Measurements from ENCODE around the gene COQ8A. TPM values are rescaled to one million over a fixed set of nuclear protein-coding genes. Genes with fewer than 3 reads are reported as not detected.

Gene COQ8A
- polyA plus RNA-seq, 1 donor from 2014 or later, result 13.2 TPM

- no peak overlapping the region for H3K27ac ChIP-seq (ENCODE audit: low read length)
- no peak overlapping the region for H3K4me3 ChIP-seq (ENCODE audit: low read length)
- TF ChIP-seq CTCF (IDR thresholded peaks at IDR 0.05; ENCODE audit: poor library complexity, severe bottlenecking), result no peak
- TF ChIP-seq RAD21 (conservative IDR thresholded peaks at IDR 0.05), result no peak
- no peak for TF ChIP-seq REST (IDR thresholded peaks at IDR 0.05; ENCODE audit: borderline replicate concordance)
- TF ChIP-seq EZH2 (IDR thresholded peaks at IDR 0.05; ENCODE audit: borderline replicate concordance, insufficient read depth, low read length, poor library complexity, severe bottlenecking), result no peak
- no peak for TF ChIP-seq MXI1 (conservative IDR thresholded peaks at IDR 0.05; ENCODE audit: poor library complexity, severe bottlenecking)
- TF ChIP-seq EP300 (conservative IDR thresholded peaks at IDR 0.05; ENCODE audit: poor library complexity, severe bottlenecking), result no peak
- TF ChIP-seq POLR2AphosphoS5 (IDR thresholded peaks at IDR 0.05), result no peak
- TF ChIP-seq TAF1 (IDR thresholded peaks at IDR 0.05; ENCODE audit: low read depth), result no peak
- no peak for TF ChIP-seq SMC3 (conservative IDR thresholded peaks at IDR 0.05; ENCODE audit: poor library complexity)
- H3F3A ChIP-seq (ENCODE audit: insufficient read depth, low read length, poor library complexity, severe bottlenecking), result no peaks in the 10 kb centered on the region
- no peaks in the 10 kb centered on the region for H3K9me2 ChIP-seq (ENCODE audit: insufficient read depth, low read length)
- no peaks in the 10 kb centered on the region for H3K27me3 ChIP-seq (ENCODE audit: insufficient read depth, low read depth, low read length)
- no peak overlapping the region for H2AFZ ChIP-seq (ENCODE audit: low read depth, low read length)
- no peak overlapping the region for H3K9ac ChIP-seq (ENCODE audit: low read length)
- H3K4me2 ChIP-seq (ENCODE audit: low read length), result no peak overlapping the region
- no peaks in the 10 kb centered on the region for H3K36me3 ChIP-seq (ENCODE audit: insufficient read depth, low read length)
- H3K79me2 ChIP-seq (replicated peaks; ENCODE audit: insufficient read depth, low read length), result no peaks in the 10 kb centered on the region
- H3K9me3 ChIP-seq (ENCODE audit: low read length), result no peaks in the 10 kb centered on the region
- H4K20me1 ChIP-seq (ENCODE audit: insufficient read depth), result no peaks in the 10 kb centered on the region
Observed at GRCh38 chr1:226985239-226985838, 45.2 kb downstream of the COQ8A start.

- Histone ChIP-seq H3K9me2 (ENCODE audit: insufficient read depth, low read length) (no peaks in the 10 kb centered on the region), H3K4me2 (ENCODE audit: low read length) (no peak overlapping the region), H3F3A (ENCODE audit: insufficient read depth, low read length, poor library complexity, severe bottlenecking) (no peaks in the 10 kb centered on the region), H2AFZ (ENCODE audit: low read depth, low read length) (no peak overlapping the region), H3K4me3 (ENCODE audit: low read length) (no peak overlapping the region), H3K27ac (ENCODE audit: low read length) (no peak overlapping the region), H3K27me3 (ENCODE audit: insufficient read depth, low read depth, low read length) (no peaks in the 10 kb centered on the region), H3K79me2 (replicated peaks; ENCODE audit: insufficient read depth, low read length) (no peaks in the 10 kb centered on the region), H3K9ac (ENCODE audit: low read length) (no peak overlapping the region), H4K20me1 (ENCODE audit: insufficient read depth) (no peaks in the 10 kb centered on the region), H3K9me3 (ENCODE audit: low read length) (no peaks in the 10 kb centered on the region), H3K36me3 (ENCODE audit: insufficient read depth, low read length) (no peaks in the 10 kb centered on the region)
- TF ChIP-seq CTCF (IDR thresholded peaks at IDR 0.05; ENCODE audit: poor library complexity, severe bottlenecking), result no peak
- no peak for TF ChIP-seq REST (IDR thresholded peaks at IDR 0.05; ENCODE audit: borderline replicate concordance)
- no peak for TF ChIP-seq POLR2AphosphoS5 (IDR thresholded peaks at IDR 0.05)
- TF ChIP-seq TAF1 (IDR thresholded peaks at IDR 0.05; ENCODE audit: low read depth), result no peak
- no peak for TF ChIP-seq MXI1 (conservative IDR thresholded peaks at IDR 0.05; ENCODE audit: poor library complexity, severe bottlenecking)
- TF ChIP-seq SMC3 (conservative IDR thresholded peaks at IDR 0.05; ENCODE audit: poor library complexity), result no peak
- no peak for TF ChIP-seq EP300 (conservative IDR thresholded peaks at IDR 0.05; ENCODE audit: poor library complexity, severe bottlenecking)
- no peak for TF ChIP-seq EZH2 (IDR thresholded peaks at IDR 0.05; ENCODE audit: borderline replicate concordance, insufficient read depth, low read length, poor library complexity, severe bottlenecking)
- TF ChIP-seq RAD21 (conservative IDR thresholded peaks at IDR 0.05), result no peak
Observed at GRCh38 chr1:226985839-226986463, 45.9 kb downstream of the COQ8A start.

Measured in neural cell (in vitro differentiated cells).